ENCODE results near the gene SUPV3L1.

DNA sequence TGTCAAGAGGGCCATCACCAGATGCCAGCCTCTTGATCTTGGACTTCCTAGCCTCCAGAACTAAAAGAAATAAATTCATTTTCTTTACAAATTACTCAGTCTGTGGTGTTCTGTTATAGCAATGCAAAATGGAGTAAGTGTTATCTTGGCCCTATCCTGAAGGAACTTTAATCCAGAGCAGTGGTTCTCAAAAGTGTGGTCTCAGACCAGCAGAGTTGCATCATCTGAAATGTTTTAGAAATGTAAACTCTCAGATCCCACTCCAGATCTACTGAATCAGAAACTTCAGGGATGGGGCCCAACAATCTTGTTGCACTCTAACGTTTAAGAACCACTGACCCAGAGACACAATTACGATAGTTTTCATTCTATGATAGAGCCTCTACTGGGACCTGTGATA, 3.2 kb upstream of the SUPV3L1 start:
- TF ChIP-seq, protein P1, sequence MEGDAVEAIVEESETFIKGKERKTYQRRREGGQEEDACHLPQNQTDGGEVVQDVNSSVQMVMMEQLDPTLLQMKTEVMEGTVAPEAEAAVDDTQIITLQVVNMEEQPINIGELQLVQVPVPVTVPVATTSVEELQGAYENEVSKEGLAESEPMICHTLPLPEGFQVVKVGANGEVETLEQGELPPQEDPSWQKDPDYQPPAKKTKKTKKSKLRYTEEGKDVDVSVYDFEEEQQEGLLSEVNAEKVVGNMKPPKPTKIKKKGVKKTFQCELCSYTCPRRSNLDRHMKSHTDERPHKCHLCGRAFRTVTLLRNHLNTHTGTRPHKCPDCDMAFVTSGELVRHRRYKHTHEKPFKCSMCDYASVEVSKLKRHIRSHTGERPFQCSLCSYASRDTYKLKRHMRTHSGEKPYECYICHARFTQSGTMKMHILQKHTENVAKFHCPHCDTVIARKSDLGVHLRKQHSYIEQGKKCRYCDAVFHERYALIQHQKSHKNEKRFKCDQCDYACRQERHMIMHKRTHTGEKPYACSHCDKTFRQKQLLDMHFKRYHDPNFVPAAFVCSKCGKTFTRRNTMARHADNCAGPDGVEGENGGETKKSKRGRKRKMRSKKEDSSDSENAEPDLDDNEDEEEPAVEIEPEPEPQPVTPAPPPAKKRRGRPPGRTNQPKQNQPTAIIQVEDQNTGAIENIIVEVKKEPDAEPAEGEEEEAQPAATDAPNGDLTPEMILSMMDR (IDR thresholded peaks at IDR 0.05): no peak
- no peak for TF ChIP-seq POLR2A (IDR thresholded peaks at IDR 0.05)

Data from adrenal gland (tissue), 5 donors.